Panc1 (cell line): ENCODE measurements around the gene ALG12. TPM values are rescaled to one million over a fixed set of nuclear protein-coding genes. Genes with fewer than 3 reads are reported as not detected.

Experiments used
- ATAC-seq: fragments of 200-7000 bp; cut with Tn5 transposase; 2 replicates; pipeline ENCODE4 v1.9.1; 2020; ENCODE audit warnings: mild to moderate bottlenecking, moderate library complexity
- BruUV-seq: library from RNA; stranded (reverse); fragments of 400-500 nt; replicated peaks from 2 replicates; lab custom pipeline; 2021; lab: Mats Ljungman, UMichigan
- CTCF ChIA-PET: fragments of 300-600 bp; sonication (Branson Sonifier 250); formaldehyde crosslinking; loops from one replicate; lab custom pipeline; 2022; ENCODE audit warnings: antibody characterized with exemption; lab: Charles Lee
- POLR2A ChIA-PET: fragments of 300-600 bp; sonication (Branson Sonifier 250); formaldehyde crosslinking; loops from one replicate; lab custom pipeline; 2022; ENCODE audit warnings: antibody characterized with exemption; lab: Charles Lee
- DNase-seq: peaks from one replicate; pipeline ENCODE4 v3.0.0-alpha.2; 2010; ENCODE audit warnings: low read depth, low spot score
- H3K27ac ChIP-seq: 2 replicates; pipeline ENCODE4 v1.5.1; 2011; ENCODE audit warnings: mild to moderate bottlenecking, low read length, inconsistent platforms
- H3K27me3 ChIP-seq: fragments of 200-500 bp; sonication (Bioruptor generic); 2 replicates; pipeline ENCODE4 v1.6.0; 2014; ENCODE audit warnings: low read length, inconsistent platforms; ENCODE audit not compliant: control insufficient read depth, insufficient read depth
- H3K36me3 ChIP-seq: fragments of 200-500 bp; sonication (Bioruptor generic); 2 replicates; pipeline ENCODE4 v1.5.1; 2014; ENCODE audit warnings: inconsistent platforms, mild to moderate bottlenecking, low read length, moderate library complexity; ENCODE audit not compliant: control insufficient read depth, insufficient read depth
- H3K4me1 ChIP-seq: 2 replicates; pipeline ENCODE4 v1.5.1; 2011; ENCODE audit warnings: inconsistent platforms, mild to moderate bottlenecking, low read length, moderate library complexity; ENCODE audit not compliant: control insufficient read depth, insufficient read depth
- H3K4me3 ChIP-seq, 2 experiments: 2 replicates each; pipeline ENCODE4 v1.5.1; 2011 to 2012; ENCODE audit warnings: low read depth in 2 of 2, low read length in 2 of 2, mild to moderate bottlenecking in 2 of 2, inconsistent platforms in 1 of 2, moderate library complexity in 1 of 2
- H3K9me3 ChIP-seq: fragments of 200-500 bp; sonication (Bioruptor generic); 2 replicates; pipeline ENCODE4 v1.5.1; 2014; ENCODE audit warnings: low read depth, mild to moderate bottlenecking, inconsistent platforms, low read length, moderate library complexity; ENCODE audit not compliant: control insufficient read depth, insufficient read depth
- POLR2AphosphoS5 ChIP-seq: IDR thresholded peaks from 2 replicates; pipeline ENCODE4 v1.6.1; 2012; ENCODE audit warnings: mild to moderate bottlenecking, low read depth, low read length, moderate library complexity
- SIN3A ChIP-seq: IDR thresholded peaks from 2 replicates; pipeline ENCODE4 v1.6.1; 2012; ENCODE audit warnings: low read depth, mild to moderate bottlenecking, low read length, moderate library complexity, borderline replicate concordance; ENCODE audit not compliant: insufficient read depth
- TCF7L2 ChIP-seq: IDR thresholded peaks from 2 replicates; pipeline ENCODE4 v1.6.1; 2011; ENCODE audit warnings: mild to moderate bottlenecking, low read depth, low read length, inconsistent platforms
- in situ Hi-C: cut with HindIII; loops from 2 replicates; pipeline ENCODE4 v1.10.0; 2016; ENCODE audit warnings: low sequenced_read_pairs, low pct_unique_long_range_greater_than_20kb
- intact Hi-C: fragments of 100-400 bp; cut with micrococcal nuclease; formaldehyde crosslinking; loops from one replicate; pipeline ENCODE4 v1.10.0; 2022; ENCODE audit not compliant: unreplicated experiment
- total RNA-seq: library from RNA; stranded (reverse); gene quantifications from one replicate; pipeline ENCODE4 v1.2.1, GENCODE V29; 2021; ENCODE audit not compliant: unreplicated experiment
- TF ChIP-seq, protein P1 (sequence below): fragments of 450-650 bp; IDR thresholded peaks from 2 replicates; pipeline ENCODE4 v1.5.1; 2017; ENCODE audit warnings: mild to moderate bottlenecking
- TF ChIP-seq, protein P2 (sequence below), 2 experiments: IDR thresholded peaks; 2 replicates each; pipeline ENCODE4 v1.6.1; 2011 to 2012; ENCODE audit warnings: low read depth in 2 of 2, control low read depth in 1 of 2, low read length in 1 of 2, mild to moderate bottlenecking in 1 of 2, moderate library complexity in 1 of 2; ENCODE audit not compliant: insufficient read depth in 1 of 2

Gene ALG12
- total RNA-seq, 1 experiment from 2014 or later: 23.4 TPM

DNA sequence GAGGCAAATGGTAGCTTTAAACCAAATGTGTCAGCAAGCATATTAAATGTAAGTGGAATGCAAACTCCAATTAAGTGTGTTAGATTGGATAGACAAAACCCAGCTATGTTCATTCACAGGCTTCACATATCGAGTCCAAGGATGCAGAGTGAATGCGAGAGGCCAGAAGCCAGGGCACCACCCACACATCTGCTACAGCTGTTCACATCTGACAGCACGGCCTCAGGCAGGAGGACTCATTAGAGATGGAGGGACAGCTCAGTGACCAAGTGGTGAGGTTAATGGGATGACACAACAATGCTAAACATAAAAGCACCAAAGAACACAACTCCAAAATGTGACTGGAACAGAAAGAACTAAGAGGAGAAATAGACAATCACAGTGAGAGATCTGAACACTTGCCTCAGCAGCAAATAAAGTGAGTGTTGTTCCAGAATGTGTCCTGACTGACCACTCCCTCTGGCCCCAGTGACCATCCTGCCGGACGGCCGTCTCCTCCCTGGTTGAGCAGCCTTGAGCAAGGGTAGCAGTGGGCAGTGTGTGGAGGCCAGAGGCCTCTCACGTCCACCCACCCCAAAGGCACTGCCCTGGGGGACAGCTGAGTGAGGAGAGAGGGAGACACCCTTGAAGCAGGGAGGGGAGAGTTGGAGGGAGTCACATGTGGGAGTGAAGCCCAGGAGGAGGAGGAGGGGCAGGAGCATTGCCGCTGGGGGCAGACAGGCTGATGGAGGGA is 23.8 kb downstream of the ALG12 start:
- ChIA-PET CTCF (no interaction called here), POLR2A (no interaction called here)
- in situ Hi-C loops (no loop called here), intact Hi-C loops (no loop called here)
- H3K4me3 ChIP-seq: no peak overlapping the region
- H3K9me3 ChIP-seq: no peaks in the 10 kb centered on the region; the same call in 1 of the 2 replicates
- DNase-seq (no peak), ATAC-seq (peak; percentile 69; the same call in 1 of the 2 replicates)
- H3K27ac ChIP-seq: no peak overlapping the region
- BruUV-seq: no TSS peak
- H3K36me3 ChIP-seq: no peaks in the 10 kb centered on the region
- TF ChIP-seq POLR2AphosphoS5: no peak
- H3K27me3 ChIP-seq: no peaks in the 10 kb centered on the region
- no peaks in the 10 kb centered on the region for H3K4me1 ChIP-seq

DNA sequence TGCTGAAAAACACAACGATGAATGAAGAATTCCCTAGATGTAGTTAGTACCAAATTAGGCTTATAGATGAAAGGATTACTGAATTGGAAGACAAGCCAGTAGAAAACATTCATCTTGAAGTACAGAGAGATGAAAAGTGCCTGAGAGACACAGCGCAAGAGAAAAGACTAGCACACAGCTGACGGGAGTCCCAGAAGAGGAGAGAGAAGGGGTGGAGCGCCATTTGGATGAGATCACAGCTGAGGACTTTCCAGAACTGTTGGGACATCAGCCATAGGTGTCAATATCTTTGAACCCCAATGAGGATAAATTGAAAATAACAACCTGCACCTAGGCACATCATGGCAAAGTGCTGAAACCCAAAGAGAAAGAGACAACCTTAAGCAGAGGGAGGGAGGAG is 25.2 kb downstream of the ALG12 start:
- ATAC-seq: no peak
- intact Hi-C loops: no loop called here

More for the DNA sequence above, 25.2 kb downstream of the ALG12 start:
- Histone ChIP-seq H3K9me3 (no peaks in the 10 kb centered on the region; the same call in 1 of the 2 replicates), H3K36me3 (no peaks in the 10 kb centered on the region), H3K27ac (no peak overlapping the region), H3K4me3 (no peak overlapping the region), H3K4me1 (no peaks in the 10 kb centered on the region), H3K27me3 (no peaks in the 10 kb centered on the region)
- POLR2A ChIA-PET: no interaction called here
- no TSS peak for BruUV-seq
- no peak for DNase-seq
- in situ Hi-C loops: no loop called here
- CTCF ChIA-PET: no interaction called here
- TF ChIP-seq, protein P1, sequence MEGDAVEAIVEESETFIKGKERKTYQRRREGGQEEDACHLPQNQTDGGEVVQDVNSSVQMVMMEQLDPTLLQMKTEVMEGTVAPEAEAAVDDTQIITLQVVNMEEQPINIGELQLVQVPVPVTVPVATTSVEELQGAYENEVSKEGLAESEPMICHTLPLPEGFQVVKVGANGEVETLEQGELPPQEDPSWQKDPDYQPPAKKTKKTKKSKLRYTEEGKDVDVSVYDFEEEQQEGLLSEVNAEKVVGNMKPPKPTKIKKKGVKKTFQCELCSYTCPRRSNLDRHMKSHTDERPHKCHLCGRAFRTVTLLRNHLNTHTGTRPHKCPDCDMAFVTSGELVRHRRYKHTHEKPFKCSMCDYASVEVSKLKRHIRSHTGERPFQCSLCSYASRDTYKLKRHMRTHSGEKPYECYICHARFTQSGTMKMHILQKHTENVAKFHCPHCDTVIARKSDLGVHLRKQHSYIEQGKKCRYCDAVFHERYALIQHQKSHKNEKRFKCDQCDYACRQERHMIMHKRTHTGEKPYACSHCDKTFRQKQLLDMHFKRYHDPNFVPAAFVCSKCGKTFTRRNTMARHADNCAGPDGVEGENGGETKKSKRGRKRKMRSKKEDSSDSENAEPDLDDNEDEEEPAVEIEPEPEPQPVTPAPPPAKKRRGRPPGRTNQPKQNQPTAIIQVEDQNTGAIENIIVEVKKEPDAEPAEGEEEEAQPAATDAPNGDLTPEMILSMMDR: no peak
- TF ChIP-seq POLR2AphosphoS5 (no peak), SIN3A (no peak), TCF7L2 (no peak)
- TF ChIP-seq, protein P2, sequence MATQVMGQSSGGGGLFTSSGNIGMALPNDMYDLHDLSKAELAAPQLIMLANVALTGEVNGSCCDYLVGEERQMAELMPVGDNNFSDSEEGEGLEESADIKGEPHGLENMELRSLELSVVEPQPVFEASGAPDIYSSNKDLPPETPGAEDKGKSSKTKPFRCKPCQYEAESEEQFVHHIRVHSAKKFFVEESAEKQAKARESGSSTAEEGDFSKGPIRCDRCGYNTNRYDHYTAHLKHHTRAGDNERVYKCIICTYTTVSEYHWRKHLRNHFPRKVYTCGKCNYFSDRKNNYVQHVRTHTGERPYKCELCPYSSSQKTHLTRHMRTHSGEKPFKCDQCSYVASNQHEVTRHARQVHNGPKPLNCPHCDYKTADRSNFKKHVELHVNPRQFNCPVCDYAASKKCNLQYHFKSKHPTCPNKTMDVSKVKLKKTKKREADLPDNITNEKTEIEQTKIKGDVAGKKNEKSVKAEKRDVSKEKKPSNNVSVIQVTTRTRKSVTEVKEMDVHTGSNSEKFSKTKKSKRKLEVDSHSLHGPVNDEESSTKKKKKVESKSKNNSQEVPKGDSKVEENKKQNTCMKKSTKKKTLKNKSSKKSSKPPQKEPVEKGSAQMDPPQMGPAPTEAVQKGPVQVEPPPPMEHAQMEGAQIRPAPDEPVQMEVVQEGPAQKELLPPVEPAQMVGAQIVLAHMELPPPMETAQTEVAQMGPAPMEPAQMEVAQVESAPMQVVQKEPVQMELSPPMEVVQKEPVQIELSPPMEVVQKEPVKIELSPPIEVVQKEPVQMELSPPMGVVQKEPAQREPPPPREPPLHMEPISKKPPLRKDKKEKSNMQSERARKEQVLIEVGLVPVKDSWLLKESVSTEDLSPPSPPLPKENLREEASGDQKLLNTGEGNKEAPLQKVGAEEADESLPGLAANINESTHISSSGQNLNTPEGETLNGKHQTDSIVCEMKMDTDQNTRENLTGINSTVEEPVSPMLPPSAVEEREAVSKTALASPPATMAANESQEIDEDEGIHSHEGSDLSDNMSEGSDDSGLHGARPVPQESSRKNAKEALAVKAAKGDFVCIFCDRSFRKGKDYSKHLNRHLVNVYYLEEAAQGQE (IDR thresholded peaks at IDR 0.05; ENCODE audit: insufficient read depth in 1 of 2, low read depth in 2 of 2, low read length in 1 of 2): no peak
